Activated effector memory CD4-positive, alpha-beta T cell treated with anti-CD3 and anti-CD28 coated beads, Interleukin-2, amount 50 U/mL, for 16 hours (primary cell): ENCODE data around the gene GLS.
"Not testable (repeated sequence)": the region's sequence is repeated elsewhere in the genome, so short reads cannot be mapped to it uniquely, and the experiment has no call there.

Experiments
- DNase-seq: peaks from one replicate; pipeline ENCODE4 v3.0.0-alpha.2; 2020

Gene GLS

GRCh38 chr2:190856985-190857384 is 23.6 kb upstream of the GLS start:
- DNase-seq: no peak

DNA sequence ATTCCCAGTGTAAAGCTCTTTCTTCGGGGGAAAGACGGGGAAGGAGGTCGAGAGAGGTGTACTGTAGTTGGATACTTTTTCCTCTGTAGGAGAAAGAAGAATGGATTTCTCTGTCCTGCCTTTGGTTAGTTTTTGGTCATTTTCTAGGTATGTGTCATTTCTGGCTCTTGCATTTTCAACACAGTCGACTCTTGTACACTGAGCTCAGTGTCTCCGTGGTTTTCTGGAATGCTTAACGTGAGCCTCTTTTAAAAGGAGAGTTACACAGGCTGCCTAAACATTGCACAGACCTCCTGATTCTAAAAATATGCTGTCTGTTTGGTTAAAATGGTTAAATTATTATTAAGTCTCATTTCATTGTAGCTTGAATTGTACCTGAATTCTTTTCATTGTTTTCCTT is 21.8 kb upstream of the GLS start:
- DNase-seq: no peak

DNA sequence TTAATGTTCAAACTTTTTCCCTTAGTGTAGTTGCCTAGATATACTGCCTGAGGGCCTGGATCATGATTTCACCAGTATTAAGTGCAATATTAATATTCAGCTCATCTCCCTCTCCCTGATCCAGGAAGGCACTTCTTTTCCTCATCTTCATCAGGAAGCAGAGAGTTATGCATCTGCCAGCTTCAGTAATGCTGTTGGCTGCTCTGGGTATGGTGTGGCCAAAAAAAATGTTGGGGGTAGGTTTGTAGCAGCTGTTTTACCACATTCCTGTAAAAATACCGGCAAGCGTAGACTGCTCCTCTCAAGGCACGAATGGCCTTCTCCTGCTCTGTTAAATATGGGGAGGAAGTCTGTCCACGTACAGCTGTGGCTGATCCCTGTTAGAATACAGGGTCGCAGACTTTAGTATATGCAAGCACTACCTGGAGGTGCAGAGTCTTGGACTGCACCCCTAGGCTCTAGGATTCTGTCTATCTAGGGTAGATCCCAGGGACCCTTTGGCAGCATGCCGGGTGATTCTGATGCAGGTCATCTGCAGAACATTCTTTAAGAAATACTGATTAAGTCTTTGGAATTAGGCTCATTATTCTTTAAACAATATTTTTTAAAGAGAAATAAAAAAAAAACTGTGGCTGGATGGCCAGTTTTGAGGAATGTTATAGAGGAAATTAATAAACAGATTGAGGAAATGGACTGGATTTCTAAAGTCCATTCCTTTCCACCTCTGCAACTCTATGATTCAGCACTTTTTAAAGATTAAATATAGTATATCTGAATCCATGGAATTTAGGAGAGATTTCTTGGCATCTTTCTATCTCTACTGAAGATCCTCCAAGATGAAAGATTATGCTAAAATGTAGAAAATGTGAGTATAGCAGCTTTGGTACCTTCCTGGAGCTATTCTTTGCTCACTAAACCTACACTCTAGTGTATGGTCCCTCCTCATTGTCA is 21.0 kb upstream of the GLS start:
- DNase-seq: no peak

- DNase-seq: no peak
Measured at GRCh38 chr2:190860985-190861680, 19.5 kb upstream of the GLS start.

DNA sequence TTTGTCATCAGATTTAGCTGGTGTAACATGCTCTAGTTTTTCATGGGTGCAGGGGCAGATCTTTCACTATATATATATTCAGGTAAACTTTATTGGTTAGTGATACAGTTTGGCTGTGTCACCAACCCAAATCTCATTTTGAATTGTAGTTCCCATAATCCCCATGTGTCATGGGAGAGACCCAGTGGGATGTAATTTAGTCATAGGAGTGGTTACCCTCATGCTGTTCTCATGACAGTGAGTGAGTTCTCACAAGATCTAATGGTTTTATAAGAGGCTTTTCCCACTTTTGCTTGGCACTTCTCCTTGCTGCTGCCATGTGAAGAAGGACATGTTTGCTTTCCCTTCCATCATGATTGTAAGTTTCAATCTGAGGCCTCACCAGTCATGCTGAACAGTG is 18.5 kb upstream of the GLS start:
- DNase-seq: not testable (repeated sequence)

DNA sequence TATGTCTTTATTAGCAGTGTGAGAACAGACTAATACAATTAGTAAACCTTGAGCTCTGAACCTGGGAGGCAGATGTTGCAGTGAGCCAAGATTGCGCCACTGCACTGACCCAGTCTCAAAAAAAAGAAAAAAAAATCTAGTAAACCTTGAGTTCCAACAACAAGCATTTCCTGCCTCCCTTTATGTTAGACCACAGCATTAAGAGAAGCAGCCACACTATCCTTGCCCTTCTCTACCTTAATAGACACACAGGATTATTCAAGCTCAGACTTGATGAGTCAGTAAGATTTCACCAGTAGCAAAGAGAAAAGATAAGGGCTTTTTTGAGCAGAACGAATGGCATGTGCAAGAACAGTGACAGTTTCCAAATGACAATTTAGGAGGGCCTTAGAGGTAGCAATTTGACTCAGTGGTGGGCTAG is 18.0 kb upstream of the GLS start:
- no peak for DNase-seq

DNA sequence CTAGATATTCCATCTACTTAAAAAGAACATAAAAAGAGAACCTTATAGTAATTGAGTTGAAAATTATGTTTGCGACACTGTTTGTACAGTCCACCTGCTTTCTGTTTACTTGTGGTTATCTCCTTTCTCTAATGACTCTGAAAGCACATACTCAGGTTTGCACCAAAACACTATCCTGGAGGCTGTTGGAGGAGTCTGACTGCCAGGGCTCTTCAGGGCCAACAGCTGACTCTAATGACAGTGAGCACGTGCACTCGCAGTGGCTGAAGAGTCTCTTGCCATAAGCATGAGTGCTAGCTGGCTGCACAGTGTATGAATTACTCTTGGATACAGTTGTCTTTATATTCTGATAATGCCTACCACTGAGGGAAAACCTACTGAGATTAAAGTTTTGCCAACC is 16.7 kb upstream of the GLS start:
- DNase-seq: no peak

GRCh38 chr2:190864375-190864774 is 16.2 kb upstream of the GLS start:
- no peak for DNase-seq

- no peak for DNase-seq
Measured at GRCh38 chr2:190867212-190867611, 13.4 kb upstream of the GLS start.

GRCh38 chr2:190867832-190868231 is 12.8 kb upstream of the GLS start:
- DNase-seq: no peak

- DNase-seq: no peak
Measured at GRCh38 chr2:190869721-190870120, 10.9 kb upstream of the GLS start.

DNA sequence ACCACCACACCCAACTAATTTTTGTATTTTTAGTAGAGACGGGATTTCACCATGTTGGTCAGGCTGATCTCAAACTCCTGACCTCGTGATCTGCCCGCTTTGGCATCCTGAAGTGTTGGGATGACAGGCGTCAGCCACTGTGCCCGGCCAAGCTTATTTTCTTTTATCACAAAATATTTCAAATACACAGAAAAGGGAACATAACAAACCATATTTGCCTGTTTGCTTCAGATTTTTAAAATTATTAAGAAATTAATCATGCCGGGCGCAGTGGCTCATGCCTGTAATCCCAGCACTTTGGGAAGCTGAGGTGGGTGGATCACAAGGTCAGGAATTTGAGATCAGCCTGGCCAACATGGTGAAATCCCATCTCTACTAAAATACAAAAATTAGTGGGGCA is 7.2 kb upstream of the GLS start:
- DNase-seq: not testable (repeated sequence)

DNA sequence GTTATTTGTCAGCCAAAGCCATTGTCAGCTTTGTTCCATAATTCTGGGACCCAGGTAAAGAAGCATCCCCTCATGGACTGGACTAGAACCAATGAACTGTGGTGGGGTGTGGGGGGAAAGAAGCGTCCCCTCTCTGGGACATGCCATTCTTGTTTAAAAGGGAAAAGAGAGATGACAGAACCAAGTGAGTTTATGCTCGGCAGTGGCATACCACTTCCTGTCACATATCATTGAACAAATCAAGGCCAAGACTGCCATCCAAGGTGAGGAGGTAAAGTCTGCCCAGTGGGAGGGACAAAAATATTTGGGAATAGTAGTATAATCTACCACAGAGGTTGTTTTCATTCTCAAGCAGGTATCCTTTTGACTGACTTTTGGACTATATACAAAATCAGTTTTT is 4.7 kb upstream of the GLS start:
- peak; percentile 65 for DNase-seq

DNA sequence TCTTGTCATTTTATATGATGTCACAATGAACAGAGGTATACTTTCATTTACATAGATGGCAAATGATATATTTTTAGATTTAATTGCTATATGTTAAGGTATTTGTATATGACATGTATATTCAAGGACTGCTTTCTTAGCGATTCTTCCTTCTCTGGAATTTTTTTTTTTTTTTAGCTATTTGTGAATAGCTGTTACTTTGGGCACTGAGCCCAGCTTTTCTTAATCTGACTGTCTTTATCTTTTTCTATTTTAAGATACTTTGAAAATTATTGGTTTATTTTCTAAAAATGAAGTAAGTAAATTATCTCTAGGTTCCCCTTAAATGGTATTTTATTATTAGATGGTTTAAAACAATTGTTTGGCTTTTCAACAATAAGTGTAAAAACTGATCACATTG is 4.0 kb upstream of the GLS start:
- DNase-seq: no peak

- no peak for DNase-seq
Measured at GRCh38 chr2:190877436-190877835, 3.2 kb upstream of the GLS start.

GRCh38 chr2:190879474-190880377 is 895 bp upstream of the GLS start:
- DNase-seq: peak; percentile 80

DNA sequence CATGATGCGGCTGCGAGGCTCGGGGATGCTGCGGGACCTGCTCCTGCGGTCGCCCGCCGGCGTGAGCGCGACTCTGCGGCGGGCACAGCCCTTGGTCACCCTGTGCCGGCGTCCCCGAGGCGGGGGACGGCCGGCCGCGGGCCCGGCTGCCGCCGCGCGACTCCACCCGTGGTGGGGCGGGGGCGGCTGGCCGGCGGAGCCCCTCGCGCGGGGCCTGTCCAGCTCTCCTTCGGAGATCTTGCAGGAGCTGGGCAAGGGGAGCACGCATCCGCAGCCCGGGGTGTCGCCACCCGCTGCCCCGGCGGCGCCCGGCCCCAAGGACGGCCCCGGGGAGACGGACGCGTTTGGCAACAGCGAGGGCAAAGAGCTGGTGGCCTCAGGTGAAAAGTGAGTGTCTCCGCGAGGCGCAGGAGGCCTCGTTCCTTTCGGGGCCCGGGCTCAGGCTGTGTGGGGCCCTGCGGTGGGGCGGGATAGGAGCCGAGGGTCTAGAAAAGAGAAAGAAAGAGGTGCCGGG is 520 bp downstream of the GLS start:
- no peak for DNase-seq

- DNase-seq: peak; percentile 90
Measured at GRCh38 chr2:190881598-190882410, 1.2 kb downstream of the GLS start.

- DNase-seq: no peak
Measured at GRCh38 chr2:190882411-190882766, 1.8 kb downstream of the GLS start.

DNA sequence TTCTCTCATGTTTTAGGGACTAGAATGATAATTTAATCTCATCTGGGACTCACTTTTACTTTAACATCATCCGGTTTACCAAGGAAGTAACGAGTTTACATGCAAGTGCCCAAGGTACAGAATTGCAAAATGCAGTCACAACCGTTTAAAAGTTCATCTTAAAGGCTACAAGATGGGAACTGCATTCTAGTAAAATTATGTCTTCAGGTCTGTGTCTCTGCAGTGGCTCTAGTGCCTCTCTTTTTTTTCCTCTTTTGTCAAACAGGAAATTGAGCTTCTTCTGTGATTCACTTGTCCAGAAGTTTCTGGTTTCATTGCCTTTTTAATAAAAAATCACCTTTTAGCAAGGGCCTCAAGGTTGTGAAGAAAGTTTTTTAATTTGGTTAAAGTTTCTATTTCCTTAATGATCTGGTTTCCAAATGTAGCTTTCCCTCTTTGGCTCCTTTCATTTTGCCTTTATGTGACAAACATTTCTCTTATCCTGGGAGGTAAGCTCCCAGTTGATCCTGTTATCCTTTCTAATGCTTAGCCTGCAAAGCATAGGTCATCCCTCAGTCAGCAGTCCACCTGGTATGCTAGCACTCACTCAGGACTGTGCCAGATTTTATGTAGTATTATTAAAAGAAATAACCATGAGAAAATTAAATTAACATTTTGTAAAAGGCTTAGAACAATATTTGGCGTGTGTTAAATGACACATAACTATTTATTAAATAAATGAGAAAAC is 2.4 kb downstream of the GLS start:
- no peak for DNase-seq

DNA sequence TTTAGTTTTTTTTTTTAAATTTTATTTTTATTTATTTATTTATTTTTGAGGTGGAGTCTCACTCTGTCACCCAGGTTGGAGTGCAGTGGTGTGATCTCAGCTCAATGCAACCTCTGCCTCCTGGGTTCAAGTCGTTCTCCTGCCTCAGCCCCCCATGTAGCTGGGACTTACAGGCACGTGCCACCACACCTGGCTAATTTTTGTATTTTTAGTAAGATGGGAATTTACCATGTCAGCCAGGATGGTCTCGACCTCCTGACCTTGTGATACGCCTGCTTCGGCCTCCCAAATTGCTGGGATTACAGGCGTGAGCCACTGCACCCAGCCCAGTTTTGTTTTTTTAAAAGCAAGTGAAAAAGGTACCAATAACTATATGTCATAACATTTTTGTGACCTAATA is 5.2 kb downstream of the GLS start:
- DNase-seq: not testable (repeated sequence)
